Tibial nerve (tissue), 4 donors: ENCODE data around the gene HBA2. TPM values are rescaled to one million over a fixed set of nuclear protein-coding genes. Genes with fewer than 3 reads are reported as not detected.
"Not testable (repeated sequence)": the region's sequence is repeated elsewhere in the genome, so short reads cannot be mapped to it uniquely, and the experiment has no call there.

Source experiments
- DNase-seq, 2 donors: peaks; one replicate each; pipeline ENCODE4 v3.0.0-alpha.2; 2019; ENCODE audit warnings: low spot score in 2 of 2
- H3K27ac ChIP-seq, 4 donors: fragments of 200-600 bp; sonication (generic) in 3 of 4; one replicate each; pipeline ENCODE4 v1.5.1; 2017 to 2019; ENCODE audit warnings: mild to moderate bottlenecking in 1 of 4
- H3K27me3 ChIP-seq, 2 donors: fragments of 200-600 bp; sonication (generic) in 1 of 2; one replicate each; pipeline versions ENCODE4 v1.5.1 to v1.6.0; 2017 to 2019
- H3K36me3 ChIP-seq, 3 donors: fragments of 200-600 bp; sonication (generic); one replicate each; pipeline ENCODE4 v1.5.1; 2018 to 2019
- H3K4me1 ChIP-seq, 4 donors: fragments of 200-600 bp; sonication (generic) in 3 of 4; one replicate each; pipeline ENCODE4 v1.5.1; 2017 to 2019
- H3K4me3 ChIP-seq, 4 donors: fragments of 200-600 bp; sonication (generic) in 3 of 4; one replicate each; pipeline ENCODE4 v1.5.1; 2017 to 2019; ENCODE audit warnings: mild to moderate bottlenecking in 1 of 4, moderate library complexity in 1 of 4
- H3K9me3 ChIP-seq, 4 donors: fragments of 200-600 bp; sonication (generic) in 3 of 4; one replicate each; pipeline ENCODE4 v1.5.1; 2017 to 2019
- CTCF ChIP-seq, 5 experiments: fragments of 200-600 bp in 3 of 5; fragments of 450-650 bp in 2 of 5; sonication (generic) in 3 of 5; IDR thresholded peaks; one replicate each; pipeline ENCODE4 v1.5.1; 2016 to 2019; ENCODE audit warnings: antibody characterized with exemption in 5 of 5, mild to moderate bottlenecking in 3 of 5, moderate library complexity in 2 of 5
- EP300 ChIP-seq, 2 donors: sonication (generic); formaldehyde crosslinking; IDR thresholded peaks; one replicate each; pipeline ENCODE4 v1.6.1; 2017; ENCODE audit warnings: antibody characterized with exemption in 2 of 2, mild to moderate bottlenecking in 1 of 2
- POLR2A ChIP-seq, 2 donors: fragments of 450-650 bp; IDR thresholded peaks; one replicate each; pipeline ENCODE4 v1.6.1; 2017; ENCODE audit warnings: antibody characterized with exemption in 2 of 2, mild to moderate bottlenecking in 2 of 2, moderate library complexity in 2 of 2
- WGBS, 2 donors: methylation state at CpG; one replicate each; pipeline ENCODE4 v1.1.5; 2018; 5-methylcytosine and 5-hydroxymethylcytosine counted together
- total RNA-seq, 4 donors: library from RNA; depleted of rRNA; stranded (reverse); fragments of >200 nt; gene quantifications; one replicate each; pipeline ENCODE4 v1.1.0, GENCODE V29; 2016

The HBA2 gene
- total RNA-seq, 4 donors from 2014 or later, result 10.1 to 495 (median 102) TPM

- no peak overlapping the region for H3K27ac ChIP-seq
- DNase-seq, result no peak
- H3K27me3 ChIP-seq, result peaks cover 0 to 46% of the 10 kb centered on the region in 2 donors
- no peaks in the 10 kb centered on the region for H3K9me3 ChIP-seq
- WGBS, 2 donors, result 45 to 52% methylated on average over 6 of the region's 6 CpGs
- no peak for TF ChIP-seq CTCF (IDR thresholded peaks at IDR 0.05)
- TF ChIP-seq POLR2A (IDR thresholded peaks at IDR 0.05), result no peak
- TF ChIP-seq EP300 (IDR thresholded peaks at IDR 0.05), result no peak
- H3K4me3 ChIP-seq, result no peak overlapping the region
- H3K4me1 ChIP-seq, result peaks cover 0 to 9% (median 7%) of the 10 kb centered on the region in 4 donors
- no peaks in the 10 kb centered on the region for H3K36me3 ChIP-seq
Observed at GRCh38 chr16:159136-159849, 13.4 kb upstream of the HBA2 start.

GRCh38 chr16:160242-160641 lies 12.4 kb upstream of the HBA2 start:
- not testable (repeated sequence) for H3K36me3 ChIP-seq, H3K4me3 ChIP-seq, H3K4me1 ChIP-seq, H3K27ac ChIP-seq, DNase-seq, H3K9me3 ChIP-seq
- WGBS, 2 donors, result 81% methylated on average over 6 to 7 of the region's 20 CpGs
- H3K27me3 ChIP-seq, result peaks cover 0 to 40% of the 10 kb centered on the region in 2 donors

- no peaks in the 10 kb centered on the region for H3K36me3 ChIP-seq
- peaks cover 0 to 9% (median 8%) of the 10 kb centered on the region in 4 donors for H3K4me1 ChIP-seq
- TF ChIP-seq POLR2A (IDR thresholded peaks at IDR 0.05), result no peak
- no peak for TF ChIP-seq CTCF (IDR thresholded peaks at IDR 0.05)
- TF ChIP-seq EP300 (IDR thresholded peaks at IDR 0.05), result no peak
- H3K27ac ChIP-seq, result no peak overlapping the region
- peaks cover 1 to 40% of the 10 kb centered on the region in 2 donors for H3K27me3 ChIP-seq
- no peak overlapping the region for H3K4me3 ChIP-seq
- H3K9me3 ChIP-seq, result no peaks in the 10 kb centered on the region
- WGBS, 2 donors, result 60 to 63% methylated on average over 14 to 16 of the region's 18 CpGs
- DNase-seq, result no peak
Observed at GRCh38 chr16:160691-161190, 11.9 kb upstream of the HBA2 start.

- Histone ChIP-seq H3K36me3 (no peaks in the 10 kb centered on the region), H3K4me1 (peaks cover 0 to 22% (median 15%) of the 10 kb centered on the region in 4 donors), H3K27me3 (peaks cover 3 to 41% of the 10 kb centered on the region in 2 donors), H3K27ac (no peak overlapping the region), H3K4me3 (no peak overlapping the region), H3K9me3 (no peaks in the 10 kb centered on the region)
- 82 to 93% methylated on average over 12 to 13 of the region's 13 CpGs for WGBS, 2 donors
- no peak for DNase-seq
- no peak for TF ChIP-seq POLR2A (IDR thresholded peaks at IDR 0.05)
- no peak for TF ChIP-seq CTCF (IDR thresholded peaks at IDR 0.05)
- TF ChIP-seq EP300 (IDR thresholded peaks at IDR 0.05), result no peak
Observed at GRCh38 chr16:162271-162991, 10.2 kb upstream of the HBA2 start.

- peaks cover 3 to 42% of the 10 kb centered on the region in 2 donors for H3K27me3 ChIP-seq
- WGBS, 2 donors, result 88 to 92% methylated on average over 7 to 10 of the region's 10 CpGs
- DNase-seq, H3K9me3 ChIP-seq, H3K36me3 ChIP-seq, H3K27ac ChIP-seq, H3K4me3 ChIP-seq: not testable (repeated sequence)
- H3K4me1 ChIP-seq, result peaks cover 0 to 22% (median 15%) of the 10 kb centered on the region in 4 donors
Observed at GRCh38 chr16:163139-163538, 9.5 kb upstream of the HBA2 start.

- 27 to 44% methylated on average over 2 to 3 of the region's 3 CpGs for WGBS, 2 donors
- H3K4me3 ChIP-seq, H3K9me3 ChIP-seq, H3K36me3 ChIP-seq, H3K27ac ChIP-seq, DNase-seq: not testable (repeated sequence)
- Histone ChIP-seq H3K27me3 (peaks cover 3 to 45% of the 10 kb centered on the region in 2 donors), H3K4me1 (peaks cover 0 to 22% (median 15%) of the 10 kb centered on the region in 4 donors)
Observed at GRCh38 chr16:163696-164095, 9.0 kb upstream of the HBA2 start.

GRCh38 chr16:164134-164823 lies 8.4 kb upstream of the HBA2 start:
- not testable (repeated sequence) for H3K27ac ChIP-seq, DNase-seq, H3K9me3 ChIP-seq, H3K36me3 ChIP-seq, H3K4me3 ChIP-seq
- Histone ChIP-seq H3K27me3 (peaks cover 3 to 50% of the 10 kb centered on the region in 2 donors), H3K4me1 (peaks cover 0 to 22% (median 15%) of the 10 kb centered on the region in 4 donors)
- whole genome bisulfite sequencing, 2 donors, result no CpG with 5 or more reads among the region's 80 CpGs
